WTC11 (cell line): ENCODE data around the gene FNIP1.
"Not testable (repeated sequence)": the region's sequence is repeated elsewhere in the genome, so short reads cannot be mapped to it uniquely, and the experiment has no call there.

ENCODE experiments used
- ATF6 ChIP-seq: sonication (generic); formaldehyde crosslinking; IDR thresholded peaks from 2 replicates; pipeline ENCODE4 v1.8.1; 2023; ENCODE audit warnings: mild to moderate bottlenecking, missing genetic modification reagents
- CREB1 ChIP-seq: sonication (generic); formaldehyde crosslinking; IDR thresholded peaks from 2 replicates; pipeline ENCODE4 v1.8.0; 2023; ENCODE audit warnings: mild to moderate bottlenecking, missing genetic modification reagents
- CTCF ChIP-seq: fragments of 200-600 bp; IDR thresholded peaks from 2 replicates; pipeline ENCODE4 v1.8.0; 2022; ENCODE audit warnings: antibody characterized with exemption
- EMX1 ChIP-seq: fragments of 250-450 bp; sonication (Bioruptor Pico); IDR thresholded peaks from 2 replicates; pipeline ENCODE4 v1.8.0; 2021; ENCODE audit warnings: mild to moderate bottlenecking
- IRF1 ChIP-seq: sonication (generic); formaldehyde crosslinking; IDR thresholded peaks from 2 replicates; pipeline ENCODE4 v1.8.0; 2023; ENCODE audit warnings: missing genetic modification reagents
- USF2 ChIP-seq: sonication (generic); formaldehyde crosslinking; IDR thresholded peaks from 2 replicates; pipeline ENCODE4 v1.8.1; 2023; ENCODE audit warnings: mild to moderate bottlenecking, missing genetic modification reagents, moderate library complexity
- ZNF219 ChIP-seq: sonication (generic); formaldehyde crosslinking; IDR thresholded peaks from 2 replicates; pipeline ENCODE4 v1.8.0; 2023; ENCODE audit warnings: missing genetic modification reagents, mild to moderate bottlenecking, borderline replicate concordance

- not testable (repeated sequence) for TF ChIP-seq CREB1; USF2 (CRISPR knock-in tag); CTCF; EMX1 (CRISPR knock-in tag); ATF6; ZNF219 (CRISPR knock-in tag); IRF1
These were observed 118.5 kb downstream of the FNIP1 start for GRCh38 chr5:131678273-131678672.
